Measurements from ENCODE around the gene CDC42SE1.

DNA sequence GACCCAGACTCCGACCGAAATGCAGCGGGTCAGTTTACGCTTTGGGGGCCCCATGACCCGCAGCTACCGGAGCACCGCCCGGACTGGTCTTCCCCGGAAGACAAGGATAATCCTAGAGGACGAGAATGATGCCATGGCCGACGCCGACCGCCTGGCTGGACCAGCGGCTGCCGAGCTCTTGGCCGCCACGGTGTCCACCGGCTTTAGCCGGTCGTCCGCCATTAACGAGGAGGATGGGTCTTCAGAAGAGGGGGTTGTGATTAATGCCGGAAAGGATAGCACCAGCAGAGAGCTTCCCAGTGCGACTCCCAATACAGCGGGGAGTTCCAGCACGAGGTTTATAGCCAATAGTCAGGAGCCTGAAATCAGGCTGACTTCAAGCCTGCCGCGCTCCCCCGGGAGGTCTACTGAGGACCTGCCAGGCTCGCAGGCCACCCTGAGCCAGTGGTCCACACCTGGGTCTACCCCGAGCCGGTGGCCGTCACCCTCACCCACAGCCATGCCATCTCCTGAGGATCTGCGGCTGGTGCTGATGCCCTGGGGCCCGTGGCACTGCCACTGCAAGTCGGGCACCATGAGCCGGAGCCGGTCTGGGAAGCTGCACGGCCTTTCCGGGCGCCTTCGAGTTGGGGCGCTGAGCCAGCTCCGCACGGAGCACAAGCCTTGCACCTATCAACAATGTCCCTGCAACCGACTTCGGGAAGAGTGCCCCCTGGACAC, 11.3 kb downstream of the CDC42SE1 start:
- TF ChIP-seq, protein P1, sequence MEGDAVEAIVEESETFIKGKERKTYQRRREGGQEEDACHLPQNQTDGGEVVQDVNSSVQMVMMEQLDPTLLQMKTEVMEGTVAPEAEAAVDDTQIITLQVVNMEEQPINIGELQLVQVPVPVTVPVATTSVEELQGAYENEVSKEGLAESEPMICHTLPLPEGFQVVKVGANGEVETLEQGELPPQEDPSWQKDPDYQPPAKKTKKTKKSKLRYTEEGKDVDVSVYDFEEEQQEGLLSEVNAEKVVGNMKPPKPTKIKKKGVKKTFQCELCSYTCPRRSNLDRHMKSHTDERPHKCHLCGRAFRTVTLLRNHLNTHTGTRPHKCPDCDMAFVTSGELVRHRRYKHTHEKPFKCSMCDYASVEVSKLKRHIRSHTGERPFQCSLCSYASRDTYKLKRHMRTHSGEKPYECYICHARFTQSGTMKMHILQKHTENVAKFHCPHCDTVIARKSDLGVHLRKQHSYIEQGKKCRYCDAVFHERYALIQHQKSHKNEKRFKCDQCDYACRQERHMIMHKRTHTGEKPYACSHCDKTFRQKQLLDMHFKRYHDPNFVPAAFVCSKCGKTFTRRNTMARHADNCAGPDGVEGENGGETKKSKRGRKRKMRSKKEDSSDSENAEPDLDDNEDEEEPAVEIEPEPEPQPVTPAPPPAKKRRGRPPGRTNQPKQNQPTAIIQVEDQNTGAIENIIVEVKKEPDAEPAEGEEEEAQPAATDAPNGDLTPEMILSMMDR (IDR thresholded peaks at IDR 0.05; ENCODE audit: low read length) = peak; percentile 54; the same call in 1 of the 2 replicates
- no peak for TF ChIP-seq EZH2 (optimal IDR thresholded peaks at IDR 0.05; ENCODE audit: low read depth, low read length)
